Chondrocyte (in vitro differentiated cells): ENCODE results near the gene BRWD1. TPM values are rescaled to one million over a fixed set of nuclear protein-coding genes. Genes with fewer than 3 reads are reported as not detected.
A peak's percentile ranks its signal among the peaks of the same experiment; 100 is the strongest.

Experiments used
- DNase-seq: peaks from one replicate; pipeline ENCODE4 v3.0.0; 2021; ENCODE audit warnings: mixed read lengths, low spot score
- H3K27ac Mint-ChIP-seq: one replicate; pipeline ENCODE4 v1.8.0; 2021; ENCODE audit warnings: mild to moderate bottlenecking, moderate library complexity, mixed read lengths; ENCODE audit not compliant: unreplicated experiment
- H3K27me3 Mint-ChIP-seq: 2 replicates; pipeline ENCODE4 v1.8.0; 2021; ENCODE audit warnings: low read depth, mixed read lengths
- H3K36me3 Mint-ChIP-seq: 2 replicates; pipeline ENCODE4 v1.8.0; 2021; ENCODE audit warnings: low read depth, mixed read lengths
- H3K4me1 Mint-ChIP-seq: 2 replicates; pipeline ENCODE4 v1.8.0; 2021; ENCODE audit warnings: low read depth, mild to moderate bottlenecking, mixed read lengths
- H3K4me3 Mint-ChIP-seq: one replicate; pipeline ENCODE4 v1.8.0; 2021; ENCODE audit warnings: mild to moderate bottlenecking, moderate library complexity, mixed read lengths; ENCODE audit not compliant: unreplicated experiment
- H3K9me3 Mint-ChIP-seq: 2 replicates; pipeline ENCODE4 v1.8.0; 2021; ENCODE audit warnings: low read depth, mixed read lengths
- long read RNA-seq: library from polyadenylated mRNA; stranded (forward); transcript quantifications from one replicate; pipeline ENCODE4 v2.0.0, GENCODE V29; 2021
- total RNA-seq: library from RNA; stranded (reverse); gene quantifications from 3 replicates; pipeline ENCODE4 v1.2.1, GENCODE V29; 2021
- TF ChIP-seq, protein P1 (sequence below): fragments of 200-600 bp; sonication (generic); IDR thresholded peaks from 2 replicates; pipeline ENCODE4 v1.5.0; 2021; ENCODE audit warnings: antibody characterized with exemption, mild to moderate bottlenecking, moderate library complexity

BRWD1 gene
- 26.5 to 33.0 TPM (median 28.4 TPM) in 3 replicates for total RNA-seq
- long read RNA-seq, full-length matches to known transcripts: 23 of 27 reads
- long read RNA-seq, partial matches to known transcripts: 2 of 27 reads
- long read RNA-seq, other reads (novel, unspliced or antisense): 2 of 27 reads

DNA sequence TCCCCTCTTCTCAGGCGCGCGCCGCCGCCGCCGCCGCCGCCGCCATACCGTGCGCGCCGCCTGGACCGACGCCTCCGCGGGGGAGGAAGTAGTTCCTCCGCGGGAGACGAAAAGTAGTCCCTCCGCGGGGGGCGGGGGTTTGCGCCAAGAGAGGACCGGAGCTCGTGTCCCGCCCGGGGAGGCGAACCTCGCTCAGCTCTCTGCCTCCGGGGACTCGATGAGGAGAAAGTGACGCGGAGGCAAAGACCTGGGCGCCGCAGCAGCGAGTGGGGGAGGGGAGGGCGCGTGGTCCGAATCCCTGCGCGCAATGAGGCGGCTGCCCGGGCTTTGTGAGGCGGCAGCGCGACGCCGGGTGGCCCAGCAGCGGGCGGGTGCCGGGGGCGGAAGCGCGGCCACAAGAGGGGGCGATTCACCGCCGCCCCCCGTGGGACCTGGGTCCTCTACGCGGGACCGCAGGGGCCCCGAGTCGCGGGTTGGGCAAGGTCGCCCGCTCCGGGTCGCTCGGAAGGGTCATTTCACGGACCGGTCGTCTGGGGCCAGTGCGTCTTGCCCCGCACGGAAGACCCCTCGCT, at the start of gene BRWD1:
BRWD1 (minus strand) TSS at position 62 of the 572 bp plus-strand sequence. CDS start 141 bp downstream, outside the sequence.
- Mint-ChIP-seq H3K4me3 (peak within 1 kb of the TSS; percentile 93), H3K36me3 (peaks cover 4% of the 10 kb centered on the region), H3K27me3 (no peaks in the 10 kb centered on the region), H3K9me3 (no peaks in the 10 kb centered on the region), H3K27ac (peak within 1 kb of the TSS; percentile 96), H3K4me1 (peaks cover 26% of the 10 kb centered on the region)
- TF ChIP-seq, protein P1, sequence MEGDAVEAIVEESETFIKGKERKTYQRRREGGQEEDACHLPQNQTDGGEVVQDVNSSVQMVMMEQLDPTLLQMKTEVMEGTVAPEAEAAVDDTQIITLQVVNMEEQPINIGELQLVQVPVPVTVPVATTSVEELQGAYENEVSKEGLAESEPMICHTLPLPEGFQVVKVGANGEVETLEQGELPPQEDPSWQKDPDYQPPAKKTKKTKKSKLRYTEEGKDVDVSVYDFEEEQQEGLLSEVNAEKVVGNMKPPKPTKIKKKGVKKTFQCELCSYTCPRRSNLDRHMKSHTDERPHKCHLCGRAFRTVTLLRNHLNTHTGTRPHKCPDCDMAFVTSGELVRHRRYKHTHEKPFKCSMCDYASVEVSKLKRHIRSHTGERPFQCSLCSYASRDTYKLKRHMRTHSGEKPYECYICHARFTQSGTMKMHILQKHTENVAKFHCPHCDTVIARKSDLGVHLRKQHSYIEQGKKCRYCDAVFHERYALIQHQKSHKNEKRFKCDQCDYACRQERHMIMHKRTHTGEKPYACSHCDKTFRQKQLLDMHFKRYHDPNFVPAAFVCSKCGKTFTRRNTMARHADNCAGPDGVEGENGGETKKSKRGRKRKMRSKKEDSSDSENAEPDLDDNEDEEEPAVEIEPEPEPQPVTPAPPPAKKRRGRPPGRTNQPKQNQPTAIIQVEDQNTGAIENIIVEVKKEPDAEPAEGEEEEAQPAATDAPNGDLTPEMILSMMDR: peak; percentile 72
- peak; percentile 89 for DNase-seq

DNA sequence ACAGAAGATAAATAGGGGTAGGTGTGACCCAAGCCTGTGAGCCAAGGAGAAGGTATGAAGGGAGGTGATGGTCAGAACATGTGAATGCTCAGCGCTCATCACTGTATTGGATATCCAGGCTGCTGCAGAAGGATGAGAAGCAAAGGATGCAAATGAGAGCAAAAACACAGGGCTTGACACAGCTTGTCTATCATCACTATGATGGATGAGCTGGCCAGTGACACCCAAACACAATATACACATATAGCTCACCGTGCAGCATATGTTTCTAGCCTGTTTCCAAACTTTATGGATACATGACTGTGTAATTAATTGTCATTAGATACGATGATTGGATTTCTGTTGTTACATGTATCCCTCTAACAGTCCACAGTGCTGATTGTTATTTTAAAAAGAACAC, 49.3 kb upstream of the BRWD1 start:
- Mint-ChIP-seq H3K4me1 (peaks cover 20% of the 10 kb centered on the region), H3K27ac (no peak overlapping the region), H3K4me3 (no peak overlapping the region), H3K9me3 (peaks cover 5% of the 10 kb centered on the region), H3K36me3 (no peaks in the 10 kb centered on the region), H3K27me3 (no peaks in the 10 kb centered on the region)
- no peak for DNase-seq
- TF ChIP-seq, protein P1: no peak

DNA sequence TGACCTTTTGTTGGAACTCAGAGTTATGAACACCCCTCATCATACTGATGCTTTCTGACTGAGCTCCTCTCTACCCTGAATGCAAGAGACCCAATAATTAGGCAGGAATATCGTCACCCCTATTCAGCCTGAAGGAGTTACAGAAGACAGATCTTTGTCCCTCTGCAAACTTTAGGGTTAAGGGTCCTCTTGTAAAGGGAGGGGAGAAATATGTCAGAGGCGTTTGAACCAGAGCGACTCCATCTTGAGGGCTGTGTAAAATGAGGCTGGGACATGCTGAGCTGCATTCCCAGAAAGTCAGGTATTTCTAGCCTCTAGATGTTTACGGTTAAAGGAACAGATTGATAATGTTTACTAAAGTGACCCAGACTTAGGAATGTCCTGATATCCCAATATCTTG, 46.0 kb upstream of the BRWD1 start:
- no peak overlapping the region for H3K27ac Mint-ChIP-seq
- H3K36me3 Mint-ChIP-seq: no peaks in the 10 kb centered on the region
- peaks cover 2% of the 10 kb centered on the region for H3K9me3 Mint-ChIP-seq
- TF ChIP-seq, protein P1: no peak
- no peaks in the 10 kb centered on the region for H3K27me3 Mint-ChIP-seq
- H3K4me3 Mint-ChIP-seq: no peak overlapping the region
- peaks cover 10% of the 10 kb centered on the region for H3K4me1 Mint-ChIP-seq
- no peak for DNase-seq

DNA sequence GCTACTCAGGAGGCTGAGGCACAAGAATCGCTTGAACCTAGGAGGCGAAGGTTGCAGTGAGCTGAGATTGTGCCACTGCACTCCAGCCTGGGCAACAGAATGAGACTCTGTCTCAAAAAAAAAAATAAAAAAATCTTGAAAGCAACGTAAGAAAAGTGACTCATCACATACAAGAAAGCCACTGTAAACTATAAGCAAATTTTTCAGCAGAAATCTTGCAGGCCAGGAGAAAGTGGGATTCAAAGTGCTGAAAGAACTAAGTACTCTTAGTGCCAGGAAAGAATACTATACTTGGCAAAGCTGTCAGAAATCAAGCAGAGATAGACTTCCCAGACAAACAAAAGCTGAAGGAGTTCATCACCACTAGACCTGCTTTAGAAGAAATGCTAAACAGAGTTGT, 39.9 kb upstream of the BRWD1 start:
- H3K4me3 Mint-ChIP-seq: no peak overlapping the region
- H3K4me1 Mint-ChIP-seq: peaks cover 6% of the 10 kb centered on the region
- H3K36me3 Mint-ChIP-seq: no peaks in the 10 kb centered on the region
- DNase-seq: no peak
- no peaks in the 10 kb centered on the region for H3K27me3 Mint-ChIP-seq
- no peak overlapping the region for H3K27ac Mint-ChIP-seq
- TF ChIP-seq, protein P1: no peak
- H3K9me3 Mint-ChIP-seq: peaks cover 2% of the 10 kb centered on the region

DNA sequence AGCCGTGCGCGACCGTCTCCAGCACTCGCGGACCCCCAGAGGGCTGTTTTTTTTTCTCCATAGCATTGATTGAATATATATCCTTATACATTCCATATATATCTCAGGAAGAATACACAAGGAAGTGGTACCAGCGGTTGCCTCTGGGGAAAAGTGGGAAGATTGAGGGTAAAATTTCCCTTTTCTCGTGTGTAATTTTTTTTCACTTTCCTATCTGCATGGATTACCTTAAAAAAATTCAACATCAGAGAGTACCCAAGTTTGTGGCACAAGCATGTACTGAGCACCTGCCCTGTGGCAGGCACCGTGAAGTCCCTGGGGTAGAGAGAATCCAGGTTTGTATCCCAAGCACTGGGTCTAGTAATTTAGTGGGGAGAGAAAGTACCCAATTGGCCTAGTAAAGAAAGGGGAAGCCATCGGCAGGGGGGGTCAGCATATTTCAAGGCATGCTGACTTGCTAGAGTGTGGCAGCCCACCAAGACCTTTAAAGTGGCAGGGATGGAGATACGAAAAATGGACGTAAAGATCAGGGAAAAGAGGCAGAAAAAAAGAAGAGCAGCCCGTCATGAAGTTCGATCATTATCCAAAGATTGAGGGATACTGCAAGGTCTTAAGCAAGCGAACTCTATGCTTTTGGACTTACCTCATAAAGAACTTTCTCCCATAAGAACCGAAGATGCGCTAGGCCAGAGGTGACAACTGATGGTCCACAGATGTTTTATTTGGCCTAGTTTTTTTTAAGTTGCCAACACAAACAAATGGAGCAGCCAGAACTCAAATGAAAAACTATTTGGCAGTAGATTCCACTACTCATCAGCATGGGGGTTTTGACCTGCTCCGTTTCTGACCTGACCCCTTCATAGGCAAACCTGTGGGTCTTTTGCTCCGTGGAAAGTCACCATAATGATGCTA, 36.9 kb upstream of the BRWD1 start:
- Mint-ChIP-seq H3K9me3 (no peaks in the 10 kb centered on the region), H3K27me3 (no peaks in the 10 kb centered on the region), H3K27ac (peak overlapping the region; percentile 19), H3K4me1 (peaks cover 29% of the 10 kb centered on the region), H3K4me3 (peak overlapping the region; percentile 87), H3K36me3 (peaks cover 10% of the 10 kb centered on the region)
- no peak for DNase-seq
- TF ChIP-seq, protein P1: no peak
